Upper lobe of left lung (tissue), 6 donors: ENCODE data around the gene SFXN4. TPM values are rescaled to one million over a fixed set of nuclear protein-coding genes. Genes with fewer than 3 reads are reported as not detected.
"Not testable (repeated sequence)": the region's sequence is repeated elsewhere in the genome, so short reads cannot be mapped to it uniquely, and the experiment has no call there.

Source experiments
- ATAC-seq, 2 donors: fragments of 200-7000 bp; cut with Tn5 transposase; one replicate each; pipeline ENCODE4 v1.9.1; 2022; ENCODE audit warnings: mild to moderate bottlenecking in 2 of 2, moderate library complexity in 2 of 2; ENCODE audit not compliant: low FRiP score in 2 of 2
- DNase-seq, 2 donors: peaks; one replicate each; pipeline ENCODE4 v3.0.0-alpha.2; 2019 to 2020
- H3K27ac ChIP-seq, 4 donors: fragments of 200-600 bp; sonication (generic); one replicate each; pipeline ENCODE4 v1.5.1; 2016 to 2019
- H3K27me3 ChIP-seq, 4 donors: fragments of 200-600 bp; sonication (generic); one replicate each; pipeline ENCODE4 v1.5.1; 2017 to 2019
- H3K36me3 ChIP-seq, 4 donors: fragments of 200-600 bp; sonication (generic); one replicate each; pipeline ENCODE4 v1.5.1; 2016 to 2019
- H3K4me1 ChIP-seq, 4 donors: fragments of 200-600 bp; sonication (generic); one replicate each; pipeline ENCODE4 v1.5.1; 2018 to 2019
- H3K4me3 ChIP-seq, 4 donors: fragments of 200-600 bp; sonication (generic); one replicate each; pipeline ENCODE4 v1.5.1; 2017 to 2019; ENCODE audit warnings: mild to moderate bottlenecking in 2 of 4, moderate library complexity in 1 of 4
- H3K9me3 ChIP-seq, 4 donors: fragments of 200-600 bp; sonication (generic); one replicate each; pipeline ENCODE4 v1.5.1; 2018 to 2019
- CTCF ChIP-seq, 6 experiments: fragments of 450-650 bp in 4 of 6; fragments of 200-600 bp in 2 of 6; sonication (generic) in 2 of 6; IDR thresholded peaks; one replicate each; pipeline ENCODE4 v1.5.1; 2016 to 2019; ENCODE audit warnings: antibody characterized with exemption in 6 of 6
- EP300 ChIP-seq, 4 donors: sonication (generic); formaldehyde crosslinking; IDR thresholded peaks; one replicate each; pipeline ENCODE4 v1.5.1; 2017; ENCODE audit warnings: antibody characterized with exemption in 4 of 4, control low read depth in 2 of 4
- POLR2A ChIP-seq, 4 donors: fragments of 450-650 bp; IDR thresholded peaks; one replicate each; pipeline ENCODE4 v1.5.1; 2016 to 2017; ENCODE audit warnings: antibody characterized with exemption in 4 of 4, mild to moderate bottlenecking in 2 of 4
- POLR2AphosphoS5 ChIP-seq, 2 donors: sonication (generic); formaldehyde crosslinking; IDR thresholded peaks; one replicate each; pipeline ENCODE4 v1.5.1; 2017; ENCODE audit warnings: antibody characterized with exemption in 2 of 2
- WGBS, 2 donors: methylation state at CpG; one replicate each; pipeline ENCODE4 v1.1.5; 2017 to 2018; 5-methylcytosine and 5-hydroxymethylcytosine counted together
- total RNA-seq, 6 donors: library from RNA; depleted of rRNA in 4 of 6; stranded (reverse); fragments of >200 nt in 4 of 6; gene quantifications; one replicate each; pipeline versions ENCODE4 v1.1.0 to v1.2.1, GENCODE V29; 2016 to 2021
- donor health status: DM: no; HTN: no; CAD: no; lungs with moderate emphysema.
- donor health status: DM: no; HTN: yes; CAD: no; lungs with severe emphysema.

The SFXN4 gene
- total RNA-seq, 6 donors from 2014 or later, result 4.4 to 47.1 (median 19.0) TPM

GRCh38 chr10:119143657-119144056 is 21.9 kb downstream of the SFXN4 start:
- ATAC-seq (no peak), DNase-seq (no peak)
- WGBS, 2 donors, result 87 to 94% methylated on average over 9 to 10 of the region's 10 CpGs
- H3K36me3 ChIP-seq, result peaks cover 3 to 30% (median 14%) of the 10 kb centered on the region in 4 donors
- no peak overlapping the region for H3K4me3 ChIP-seq
- TF ChIP-seq POLR2AphosphoS5 (IDR thresholded peaks at IDR 0.05), result no peak
- TF ChIP-seq EP300 (IDR thresholded peaks at IDR 0.05), result no peak
- no peak for TF ChIP-seq POLR2A (IDR thresholded peaks at IDR 0.05)
- no peak for TF ChIP-seq CTCF (IDR thresholded peaks at IDR 0.05)
- no peak overlapping the region for H3K27ac ChIP-seq
- H3K4me1 ChIP-seq, result no peaks in the 10 kb centered on the region
- no peaks in the 10 kb centered on the region for H3K9me3 ChIP-seq
- no peaks in the 10 kb centered on the region for H3K27me3 ChIP-seq

GRCh38 chr10:119140603-119141245 is 24.8 kb downstream of the SFXN4 start:
- H3K27me3 ChIP-seq, result no peaks in the 10 kb centered on the region
- TF ChIP-seq POLR2AphosphoS5 (IDR thresholded peaks at IDR 0.05) (no peak), CTCF (IDR thresholded peaks at IDR 0.05) (no peak), EP300 (IDR thresholded peaks at IDR 0.05) (no peak), POLR2A (IDR thresholded peaks at IDR 0.05) (no peak)
- peaks cover 0 to 7% (median 0%) of the 10 kb centered on the region in 4 donors for H3K36me3 ChIP-seq
- ATAC-seq (no peak), DNase-seq (no peak)
- 87% methylated on average over 21 of the region's 21 CpGs for WGBS, 2 donors
- peaks cover 0 to 5% (median 4%) of the 10 kb centered on the region in 4 donors for H3K4me1 ChIP-seq
- H3K27ac ChIP-seq, result no peak overlapping the region
- no peak overlapping the region for H3K4me3 ChIP-seq
- H3K9me3 ChIP-seq, result no peaks in the 10 kb centered on the region

DNA sequence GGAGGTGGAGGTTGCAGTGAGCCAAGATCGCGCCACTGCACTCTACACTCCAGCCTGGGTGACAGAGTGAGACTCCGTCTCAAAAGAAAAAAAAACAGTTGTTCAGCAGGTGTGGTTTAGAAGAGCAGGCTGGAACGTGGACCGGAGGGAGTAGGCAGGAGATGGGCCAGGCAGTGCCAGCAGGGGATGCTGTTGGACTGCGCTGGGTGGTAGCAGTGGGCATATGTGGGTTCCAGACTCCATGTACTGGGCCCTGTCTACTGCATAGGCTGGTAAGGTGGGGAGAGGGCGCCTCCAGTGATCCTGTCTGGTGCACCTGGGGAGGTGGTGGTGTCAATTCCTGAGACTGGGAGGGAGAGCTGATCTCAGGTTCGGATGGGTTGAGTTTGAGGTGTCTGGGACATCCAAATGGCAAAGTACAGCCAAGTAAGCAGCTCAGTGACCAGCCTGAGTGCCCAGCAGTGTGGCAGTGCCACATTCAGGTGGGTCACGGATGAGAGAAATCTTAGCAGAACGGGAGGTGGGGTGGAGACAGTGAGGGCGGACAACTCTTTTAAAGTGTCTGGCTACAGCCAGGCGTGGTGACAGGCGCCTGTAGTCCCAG is 25.9 kb downstream of the SFXN4 start:
- H3K4me3 ChIP-seq, result no peak overlapping the region
- H3K27me3 ChIP-seq, result no peaks in the 10 kb centered on the region
- ATAC-seq (peak; percentile 60 to 69), DNase-seq (peak in 1 of 2 donors; percentile 63)
- TF ChIP-seq CTCF (IDR thresholded peaks at IDR 0.05) (peak; percentile 14 to 60 (median 48)), POLR2A (IDR thresholded peaks at IDR 0.05) (no peak)
- peaks cover 0 to 4% (median 0%) of the 10 kb centered on the region in 4 donors for H3K36me3 ChIP-seq
- peaks cover 3 to 5% (median 4%) of the 10 kb centered on the region in 4 donors for H3K4me1 ChIP-seq
- no peaks in the 10 kb centered on the region for H3K9me3 ChIP-seq
- WGBS, 2 donors, result 76 to 86% methylated on average over 10 to 13 of the region's 13 CpGs
- H3K27ac ChIP-seq, result peak overlapping the region in 1 of 4 donors; percentile 52

DNA sequence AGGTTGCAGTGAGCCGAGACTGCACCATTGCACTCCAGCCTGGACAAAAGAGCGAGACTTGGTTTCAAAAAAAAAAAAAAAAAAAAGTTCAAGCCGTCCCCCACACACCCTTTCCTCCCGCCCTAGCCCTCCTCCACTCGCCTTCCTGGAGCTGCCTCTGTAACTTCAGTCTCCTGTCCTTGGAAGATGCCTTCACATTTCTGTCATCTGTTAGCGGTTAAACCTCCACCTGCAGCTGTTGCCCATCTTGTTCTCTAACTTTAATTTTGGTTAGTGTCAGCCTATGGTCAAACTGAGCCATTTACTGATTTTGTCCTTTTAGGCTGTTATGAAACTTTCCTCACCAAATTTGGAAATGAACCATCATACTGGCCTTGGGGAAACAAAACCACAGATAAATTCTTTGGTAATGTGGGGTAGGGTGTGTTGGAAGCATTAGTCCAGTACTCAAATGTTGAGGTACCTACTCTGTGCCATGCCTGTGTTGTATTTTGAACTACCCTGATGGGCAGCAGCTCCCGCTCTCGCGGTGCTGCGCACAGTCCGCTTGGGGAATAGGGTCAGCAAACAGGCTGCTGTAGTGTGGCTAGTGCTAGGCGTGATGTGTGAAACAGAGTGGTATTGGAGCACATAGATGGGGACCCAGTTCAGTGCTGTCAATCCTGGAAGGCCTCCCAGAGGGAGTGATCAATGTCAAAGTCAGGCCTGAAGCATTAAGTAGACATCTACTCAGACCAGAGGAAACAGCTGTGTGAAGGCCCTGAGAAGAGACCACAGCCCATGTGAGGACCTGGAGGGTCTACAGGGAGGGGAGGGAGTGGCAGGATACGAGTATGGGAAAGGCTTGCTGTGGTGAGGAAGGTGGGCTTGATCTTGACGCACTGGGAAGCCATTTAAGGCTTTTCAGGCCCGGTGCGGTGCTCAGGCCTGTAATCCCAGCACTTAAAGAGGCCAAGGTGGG is 26.9 kb downstream of the SFXN4 start:
- TF ChIP-seq POLR2A (IDR thresholded peaks at IDR 0.05), result no peak
- TF ChIP-seq EP300 (IDR thresholded peaks at IDR 0.05), result no peak
- TF ChIP-seq CTCF (IDR thresholded peaks at IDR 0.05), result no peak
- no peak for TF ChIP-seq POLR2AphosphoS5 (IDR thresholded peaks at IDR 0.05)
- WGBS, 2 donors, result 81 to 93% methylated on average over 16 of the region's 16 CpGs
- peak in 1 of 2 donors; percentile 13 for ATAC-seq
- peak overlapping the region in 1 of 4 donors; percentile 52 for H3K27ac ChIP-seq
- peaks cover 3 to 5% (median 4%) of the 10 kb centered on the region in 4 donors for H3K4me1 ChIP-seq
- DNase-seq, result peak in 1 of 2 donors; percentile 33
- H3K27me3 ChIP-seq, result no peaks in the 10 kb centered on the region
- H3K9me3 ChIP-seq, result no peaks in the 10 kb centered on the region
- H3K36me3 ChIP-seq, result peaks cover 0 to 6% (median under 1%) of the 10 kb centered on the region in 4 donors
- H3K4me3 ChIP-seq, result no peak overlapping the region

- not testable (repeated sequence) for H3K27me3 ChIP-seq, ATAC-seq, DNase-seq, H3K4me1 ChIP-seq, H3K9me3 ChIP-seq, H3K4me3 ChIP-seq
- H3K36me3 ChIP-seq, result peaks cover under 1 to 12% (median 6%) of the 10 kb centered on the region in 4 donors
- H3K27ac ChIP-seq, result peak overlapping the region in 1 of 4 donors; percentile 52
- 77 to 82% methylated on average over 8 of the region's 8 CpGs for WGBS, 2 donors
These were observed 27.6 kb downstream of the SFXN4 start for GRCh38 chr10:119137878-119138277.
